ENCODE data around the gene TRIM7.
"Not testable (repeated sequence)": the region's sequence is repeated elsewhere in the genome, so short reads cannot be mapped to it uniquely, and the experiment has no call there.

Gene TRIM7

DNA sequence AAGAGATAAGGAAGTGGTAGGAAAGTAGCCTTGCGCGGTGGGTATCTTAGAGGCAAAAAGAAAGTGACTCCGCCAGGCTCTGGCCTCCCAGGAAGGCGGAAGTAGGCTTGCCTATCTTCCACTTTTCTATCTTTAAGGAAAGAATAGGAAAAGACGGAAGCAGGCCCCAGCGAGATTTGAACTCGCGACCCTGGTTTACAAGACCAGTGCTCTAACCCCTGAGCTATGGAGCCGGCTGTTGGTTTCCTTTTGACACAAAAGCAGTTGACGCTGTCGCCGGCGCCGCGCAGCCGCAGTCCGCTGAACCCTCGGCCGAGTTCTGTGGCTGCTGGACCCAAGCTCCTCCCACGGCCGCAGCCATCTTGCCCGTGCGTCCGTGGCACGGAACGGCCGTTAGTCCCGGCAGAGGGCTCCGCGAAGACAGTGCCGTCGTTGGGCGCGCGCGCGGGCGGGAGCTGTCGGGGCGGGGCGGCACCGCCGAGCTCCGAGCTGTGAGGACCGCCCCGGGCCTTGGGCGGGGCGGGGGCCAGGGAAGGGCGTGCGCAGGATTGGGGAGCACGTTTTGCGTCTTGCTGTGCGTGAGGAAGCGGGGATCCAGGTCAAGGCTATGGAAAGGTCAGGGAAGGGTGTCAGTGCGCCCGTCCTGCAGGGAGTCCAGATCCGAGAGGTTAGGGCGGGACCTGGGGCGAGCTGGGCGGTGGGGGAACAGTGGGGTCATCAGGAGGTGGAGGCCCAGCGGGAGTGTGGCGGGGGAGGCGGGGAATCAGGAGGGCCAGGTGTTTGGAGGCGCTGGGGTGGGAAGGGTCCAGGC is 13.3 kb downstream of the TRIM7 start:
- DNase-seq = no peak

DNA sequence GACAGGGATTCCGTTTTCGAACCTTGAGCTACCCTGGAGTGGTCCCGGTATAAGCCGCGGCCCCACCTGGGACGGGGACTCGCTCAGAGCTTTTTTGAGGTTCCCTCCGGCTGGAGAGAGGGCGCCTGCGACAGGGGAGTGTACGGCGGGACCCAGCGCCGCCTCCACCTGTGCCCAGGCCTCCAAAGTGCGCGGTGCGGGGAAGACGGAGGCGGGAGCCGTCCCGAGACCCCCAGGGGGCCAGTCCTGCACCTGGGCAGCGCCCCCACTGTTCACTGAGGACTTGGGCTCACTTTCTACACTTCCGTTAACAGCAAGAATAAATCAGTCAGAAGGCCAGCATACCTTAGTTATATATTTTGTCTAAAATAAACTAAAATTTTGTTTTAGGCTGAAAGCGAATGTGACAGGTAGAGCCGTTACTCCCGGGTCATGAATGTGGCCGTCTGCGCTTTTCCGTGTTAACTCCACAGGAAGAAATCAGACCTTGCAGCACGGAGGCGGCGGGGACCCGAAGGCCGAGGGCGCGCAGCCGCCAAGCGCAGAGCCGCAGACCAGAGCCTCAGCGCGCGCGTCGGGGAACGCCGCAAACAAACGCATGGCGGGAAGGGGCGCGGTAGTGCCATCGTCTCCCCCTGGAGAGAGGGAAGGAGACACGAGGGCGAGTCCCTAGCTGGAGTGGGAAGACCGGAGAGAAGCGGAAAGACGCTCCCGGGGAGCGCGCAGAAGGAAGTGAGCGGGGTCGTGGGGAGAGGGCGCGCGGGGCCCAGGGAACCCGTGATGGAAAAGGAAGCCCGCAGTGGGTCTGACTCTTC is 14.1 kb downstream of the TRIM7 start:
- no peak for DNase-seq

DNA sequence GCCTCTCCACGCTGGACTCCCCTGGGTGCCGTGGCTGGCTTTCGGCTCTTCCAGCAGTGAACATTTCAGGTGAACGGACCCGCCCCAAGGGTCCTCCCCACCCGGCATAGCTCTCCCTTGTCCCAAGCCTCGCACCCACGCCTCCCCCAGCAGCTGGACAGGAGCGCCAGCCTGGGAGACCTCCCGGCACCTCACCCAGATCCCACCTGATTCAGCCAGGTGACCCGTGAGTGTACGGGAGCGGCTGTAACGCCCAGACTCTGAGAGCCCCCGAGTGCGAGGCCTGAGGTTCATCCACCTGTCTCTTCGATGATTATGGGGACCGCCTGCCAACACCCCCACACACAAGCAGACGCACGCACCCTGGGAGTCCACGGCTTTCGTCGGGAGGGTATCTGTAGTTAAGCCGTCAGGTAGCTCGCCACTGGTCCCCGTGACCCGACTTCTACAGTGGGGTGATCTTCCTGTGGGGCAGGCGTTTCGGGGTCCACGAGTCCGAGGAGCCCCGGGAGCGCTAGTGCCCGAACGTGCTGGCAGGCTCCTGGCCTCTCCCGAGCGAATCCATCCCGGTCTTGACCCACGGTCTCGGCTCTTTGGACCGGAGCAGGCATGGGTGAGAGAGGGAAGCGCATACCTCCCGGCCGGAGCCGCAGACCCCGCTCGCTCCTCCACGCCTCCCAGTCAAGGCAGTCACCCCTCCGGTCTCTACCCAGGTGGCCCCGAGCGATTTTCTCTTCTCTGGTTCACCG is 14.9 kb downstream of the TRIM7 start:
- no peak for DNase-seq

DNA sequence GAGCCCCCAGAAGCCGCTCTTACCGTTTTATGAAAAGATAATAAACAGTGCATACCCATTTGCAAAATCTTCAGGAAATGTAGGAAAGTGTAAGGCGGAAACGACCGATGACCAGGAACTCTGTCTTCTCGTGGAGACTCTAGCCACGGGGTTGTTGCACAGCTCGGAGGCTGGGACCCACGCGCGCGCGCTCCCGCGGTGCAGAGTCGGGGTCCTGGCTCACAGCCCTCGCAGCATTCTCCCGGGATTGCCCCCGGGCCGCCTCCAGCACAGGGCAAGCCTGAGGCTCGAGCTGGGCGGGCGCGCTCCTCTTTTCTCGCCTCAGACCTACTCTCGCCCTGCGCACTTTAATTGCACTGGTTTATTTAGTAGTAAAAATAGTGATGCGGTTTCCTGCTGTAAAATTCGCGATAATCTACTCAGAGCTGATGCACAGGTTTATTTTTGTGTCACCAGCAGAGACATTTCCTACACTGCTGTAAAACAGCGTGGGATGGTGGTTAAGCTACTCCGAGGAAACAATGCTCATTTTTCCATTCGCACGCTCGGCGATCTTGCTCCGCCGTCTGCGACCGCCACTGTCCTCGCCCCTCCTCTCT is 15.5 kb downstream of the TRIM7 start:
- no peak for DNase-seq

DNA sequence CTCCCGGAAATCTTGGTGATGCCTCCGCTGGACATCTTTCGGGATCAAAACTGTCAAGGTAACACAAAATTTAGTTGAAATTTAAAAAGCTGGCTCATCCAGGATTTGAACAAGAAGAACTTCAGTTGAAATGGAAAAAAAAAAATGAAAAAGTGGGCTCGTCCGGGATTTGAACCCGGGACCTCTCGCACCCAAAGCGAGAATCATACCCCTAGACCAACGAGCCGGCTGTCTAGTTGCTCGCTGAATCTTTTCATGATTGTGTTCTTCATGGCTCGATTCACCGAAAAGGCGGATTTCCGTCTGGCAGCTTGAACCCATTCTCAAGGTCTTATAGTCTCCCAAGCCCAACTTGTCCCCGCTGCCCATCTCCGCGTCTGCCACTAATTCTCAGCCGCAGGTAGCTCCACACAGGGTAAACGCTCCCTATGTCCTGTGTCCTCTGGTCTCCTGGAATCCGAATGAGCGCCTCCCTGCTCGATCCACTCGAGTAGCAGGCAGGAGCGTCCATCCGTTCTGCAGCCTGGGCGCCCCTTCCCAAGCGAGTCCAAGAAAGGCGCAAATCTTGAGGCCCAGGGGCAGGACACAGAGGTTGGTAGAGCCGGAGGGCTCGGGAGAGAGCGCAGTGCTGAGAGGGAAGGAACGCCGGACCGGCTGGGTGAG is 16.2 kb downstream of the TRIM7 start:
- DNase-seq = no peak

DNA sequence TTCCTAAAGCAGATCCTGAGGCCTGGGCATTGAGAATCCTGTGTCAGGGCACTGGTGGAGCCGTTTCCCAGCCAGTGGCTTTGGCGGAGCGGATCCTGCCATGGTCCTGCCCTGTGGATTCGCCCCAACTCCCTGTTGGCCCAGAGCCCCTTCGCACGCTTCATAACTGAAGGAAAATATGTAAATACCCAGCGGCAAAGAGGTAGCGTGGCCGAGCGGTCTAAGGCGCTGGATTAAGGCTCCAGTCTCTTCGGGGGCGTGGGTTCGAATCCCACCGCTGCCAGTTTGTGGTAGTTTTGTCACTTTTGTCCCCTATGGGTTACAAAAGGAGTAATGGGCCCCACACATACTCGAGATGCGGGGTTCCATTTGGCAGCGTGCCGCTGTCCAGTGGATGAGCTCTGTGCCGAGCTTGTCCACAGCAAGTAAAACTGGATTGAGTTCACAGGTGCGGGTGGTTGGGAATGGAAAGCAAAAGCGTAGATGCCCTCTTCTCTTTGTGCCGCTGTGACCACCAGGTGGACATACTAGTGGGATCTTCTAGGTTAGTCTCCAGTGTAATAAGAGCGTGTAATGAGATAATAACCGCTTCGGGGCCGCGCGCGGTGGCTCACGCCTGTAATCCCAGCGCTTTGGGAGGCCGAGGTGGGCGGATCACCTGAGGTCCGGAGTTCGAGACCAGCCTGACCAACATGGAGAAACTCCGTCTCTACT is 17.3 kb downstream of the TRIM7 start:
- DNase-seq = no peak

DNA sequence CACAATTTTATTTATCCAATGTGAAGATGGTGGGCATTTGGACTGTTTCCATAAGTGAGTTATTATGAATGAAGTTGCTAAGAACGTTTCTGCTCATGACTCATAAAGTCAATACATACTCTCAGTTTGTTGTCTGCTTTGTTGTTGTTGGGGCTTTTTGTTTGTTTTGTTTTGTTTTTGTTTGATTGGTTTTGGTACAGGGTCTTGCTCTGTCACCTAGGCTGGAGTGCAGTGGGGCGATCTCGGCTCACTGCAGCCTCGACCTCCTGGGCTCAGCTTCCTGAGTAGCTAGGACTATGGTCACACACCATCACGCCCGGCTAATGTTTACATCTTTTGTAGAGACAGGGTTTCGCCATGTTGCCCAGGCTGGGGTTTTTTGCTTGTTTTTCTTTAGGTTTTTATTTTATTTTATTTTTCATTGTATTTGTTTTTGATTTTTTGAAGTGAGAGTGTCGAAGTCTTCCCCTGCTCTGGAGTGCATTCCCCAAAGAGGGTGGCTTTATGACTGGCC is 18.0 kb downstream of the TRIM7 start:
- DNase-seq = no peak

DNA sequence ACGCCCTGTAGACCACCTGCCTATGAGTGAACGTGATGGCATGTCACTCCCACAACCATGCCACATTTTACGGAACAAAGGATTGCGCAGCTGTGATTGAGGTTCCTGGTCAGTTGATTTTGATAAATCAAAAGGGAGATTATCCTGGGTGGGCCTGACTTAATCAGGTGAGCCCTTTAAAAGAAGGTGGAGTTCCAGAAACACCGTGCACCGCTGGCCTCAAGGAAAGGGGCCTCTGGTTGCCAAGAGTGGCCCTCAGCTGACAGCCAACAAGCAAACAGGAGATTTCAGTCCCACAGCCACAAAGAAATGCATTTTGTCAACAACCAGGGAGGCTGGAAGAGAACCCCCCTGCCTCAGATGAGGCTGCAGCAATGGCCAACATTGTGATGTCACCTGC is 19.0 kb downstream of the TRIM7 start:
- no peak for DNase-seq

DNA sequence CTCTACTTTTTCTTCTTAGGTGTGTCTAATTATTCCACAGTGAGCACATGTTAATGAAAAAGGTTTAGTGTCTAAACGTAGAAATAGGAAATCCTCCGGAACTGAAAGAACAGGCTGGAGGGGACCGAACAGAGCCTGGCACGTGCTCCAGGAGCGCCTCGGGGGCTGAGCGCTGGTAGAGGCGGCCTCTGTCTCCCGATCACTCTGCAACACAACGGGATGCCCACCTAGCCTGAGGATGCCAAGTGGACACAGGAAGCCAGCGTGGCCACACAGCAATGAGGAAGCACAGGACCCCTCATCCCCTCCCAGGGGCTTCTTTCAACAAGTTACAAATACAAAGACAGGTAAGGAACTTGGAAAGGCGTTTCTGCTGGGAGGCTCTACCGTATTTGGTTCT is 19.4 kb downstream of the TRIM7 start:
- DNase-seq = no peak

DNA sequence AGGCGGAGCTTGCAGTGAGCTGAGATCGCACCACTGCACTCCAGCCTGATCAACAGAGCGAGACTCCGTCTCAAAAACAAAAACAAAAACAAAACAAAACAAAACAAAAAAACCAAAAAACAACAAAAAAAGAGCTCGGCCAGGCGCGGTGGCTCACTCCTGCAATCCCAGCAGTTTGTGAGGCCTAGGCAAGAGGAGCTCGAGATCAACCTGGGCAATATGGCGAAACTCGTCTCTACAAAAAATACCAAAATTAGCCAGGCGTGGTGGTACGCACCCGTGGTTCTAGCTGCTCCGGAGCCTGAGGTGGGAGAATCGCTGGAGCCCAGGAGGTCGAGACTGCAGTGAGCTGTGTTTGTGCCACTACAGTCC is 20.2 kb downstream of the TRIM7 start:
- DNase-seq = no peak

DNA sequence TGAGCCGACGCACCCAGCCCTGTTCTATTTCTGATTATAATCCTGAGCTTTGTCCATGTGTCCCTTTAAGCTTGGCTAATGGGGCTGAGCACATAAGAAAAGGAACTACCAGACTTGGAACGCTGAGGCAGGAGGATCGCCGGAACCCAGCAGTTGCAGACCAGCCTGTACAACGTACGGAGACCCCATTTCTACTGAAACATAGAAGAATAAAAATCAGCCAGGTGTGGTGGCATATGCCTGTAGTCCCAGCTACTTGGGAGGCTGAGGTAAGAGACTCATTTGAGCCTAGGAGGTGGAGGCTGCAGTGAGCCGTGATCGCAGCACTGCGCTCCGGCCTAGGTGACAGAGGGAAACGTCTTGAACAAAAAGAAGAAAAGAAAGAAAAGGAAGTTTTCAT is 22.3 kb downstream of the TRIM7 start:
- no peak for DNase-seq

DNA sequence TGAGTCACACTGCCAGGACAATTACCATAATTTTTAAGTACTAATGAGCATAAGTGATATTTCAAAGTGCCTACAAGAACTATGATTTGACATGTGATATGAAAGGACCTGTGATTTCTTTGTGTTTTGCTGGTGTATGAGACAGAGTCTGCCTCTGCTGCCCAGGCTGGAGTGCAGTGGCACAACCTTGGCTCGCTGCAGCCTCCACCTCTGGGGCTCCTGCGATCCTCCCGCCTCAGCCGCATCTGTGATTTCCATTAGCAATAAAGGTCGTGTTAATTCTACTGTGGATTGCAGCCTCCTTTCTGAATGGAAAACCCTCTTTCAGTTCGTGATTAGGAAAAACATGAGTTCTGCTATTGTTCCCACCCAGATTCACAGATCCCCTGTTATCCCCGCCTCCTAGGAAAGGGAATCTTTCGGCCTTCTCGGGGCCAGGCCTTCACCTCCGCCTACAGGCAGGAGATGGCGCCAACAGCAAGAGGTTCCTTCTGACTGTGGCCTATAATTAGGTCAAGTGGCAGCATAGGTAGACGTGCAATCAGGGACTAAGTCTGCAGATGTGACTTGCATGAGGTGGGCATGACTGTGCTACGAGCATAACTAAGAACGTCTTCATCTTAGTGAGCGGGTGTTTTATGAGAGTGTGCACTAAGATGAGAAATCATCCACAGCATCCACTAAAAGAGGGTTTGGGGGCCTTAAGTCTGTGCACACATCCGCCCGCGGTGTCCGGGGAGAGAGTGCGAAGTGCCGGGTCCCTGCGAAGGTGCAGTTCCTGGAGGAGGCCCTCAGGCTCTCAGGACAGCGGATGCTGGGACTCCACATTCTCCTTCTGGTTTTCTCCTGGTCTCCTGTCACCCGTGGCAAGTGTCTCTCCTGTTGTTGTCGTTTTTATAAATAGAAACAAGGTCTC is 23.1 kb downstream of the TRIM7 start:
- no peak for DNase-seq

DNA sequence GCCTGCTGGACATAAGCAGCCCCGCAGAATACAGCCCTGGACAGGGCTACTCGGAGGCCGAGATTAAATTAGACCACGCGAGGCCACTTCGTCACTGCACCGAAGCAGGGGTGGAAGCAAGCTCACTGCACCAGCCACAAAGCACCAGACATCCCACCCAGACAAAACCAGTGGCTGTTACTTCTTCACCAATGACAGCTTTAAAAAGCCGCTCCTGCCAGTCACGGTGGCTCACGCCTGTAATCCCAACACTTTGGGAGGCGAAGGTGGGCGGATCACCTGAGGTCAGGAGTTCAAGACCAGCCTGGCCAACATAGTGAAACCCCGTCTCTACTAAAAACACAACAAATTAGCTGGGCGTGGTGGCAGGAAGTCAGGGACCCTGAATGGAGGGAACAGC is 27.4 kb downstream of the TRIM7 start:
- DNase-seq = not testable (repeated sequence)

DNA sequence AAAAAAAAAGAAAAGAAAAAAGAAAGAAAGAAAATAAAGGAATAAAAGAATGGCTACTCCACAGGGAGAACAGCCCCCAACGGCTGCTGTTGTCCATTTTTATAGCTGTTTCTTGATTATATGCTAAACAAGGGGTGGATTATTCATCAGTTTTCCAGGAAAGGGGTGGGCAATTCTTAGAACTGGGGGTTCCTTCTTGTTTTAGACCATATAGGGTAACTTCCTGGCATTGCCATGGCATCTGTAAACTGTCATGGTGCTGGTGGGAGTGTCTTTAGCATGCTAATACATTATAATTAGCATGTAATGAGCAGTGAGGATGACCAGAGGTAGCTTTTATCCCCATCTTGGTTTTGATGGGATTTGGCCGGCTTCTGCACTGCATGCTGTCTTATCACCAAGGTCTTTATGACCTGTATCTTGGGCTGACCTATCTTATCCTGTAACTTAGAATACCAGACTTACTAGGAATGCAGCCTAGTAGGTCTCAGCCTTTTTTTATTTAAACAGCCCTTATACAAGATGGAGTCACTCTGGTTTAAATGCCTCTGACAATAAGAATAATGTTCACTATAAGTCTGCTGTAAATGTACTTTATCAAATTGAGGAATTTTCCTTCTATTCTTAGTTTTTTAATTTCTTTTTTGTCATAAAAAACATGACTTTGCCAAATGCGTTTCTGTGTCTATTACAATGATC is 28.6 kb downstream of the TRIM7 start:
- no peak for DNase-seq

DNA sequence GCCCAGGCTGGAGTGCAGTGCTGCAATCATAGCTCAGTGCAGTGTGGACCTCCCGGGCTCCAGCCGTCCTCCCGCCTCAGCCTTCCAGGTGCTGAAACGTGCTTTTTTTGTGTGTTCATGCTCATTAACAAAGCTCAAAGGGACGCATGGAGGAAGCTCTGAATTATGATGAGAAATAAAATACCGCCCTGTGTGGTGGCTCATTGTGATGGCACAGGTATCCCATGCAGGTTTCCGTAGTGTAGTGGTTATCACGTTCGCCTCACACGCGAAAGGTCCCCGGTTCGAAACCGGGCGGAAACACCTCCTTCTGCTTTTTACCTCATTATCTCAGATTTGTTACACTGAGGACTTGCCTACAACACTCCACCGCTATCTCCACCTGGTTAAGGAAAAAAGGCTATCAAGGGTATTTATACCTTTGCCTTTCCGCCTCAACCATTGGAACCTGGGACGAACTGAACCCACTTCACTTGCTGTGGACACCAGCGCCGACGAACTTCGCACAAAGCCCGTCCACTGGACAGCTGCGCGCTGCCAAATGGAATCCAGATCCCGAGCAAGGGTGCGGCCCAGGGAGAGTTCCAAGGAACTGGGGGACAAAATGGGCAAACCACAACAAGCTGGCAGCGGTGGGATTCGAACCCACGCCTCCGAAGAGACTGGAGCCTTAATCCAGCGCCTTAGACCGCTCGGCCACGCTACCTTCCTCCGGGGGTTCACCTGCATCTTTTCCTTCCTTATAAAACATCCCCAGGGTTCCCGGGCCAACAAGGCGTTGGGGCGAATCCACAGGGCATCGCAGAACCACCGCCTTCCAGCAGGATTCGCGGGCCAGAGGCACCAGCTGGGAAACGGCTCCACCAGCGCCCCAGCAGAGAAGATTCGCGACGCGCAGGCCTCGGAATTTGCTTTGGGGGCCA is 31.3 kb downstream of the TRIM7 start:
- DNase-seq = no peak

DNA sequence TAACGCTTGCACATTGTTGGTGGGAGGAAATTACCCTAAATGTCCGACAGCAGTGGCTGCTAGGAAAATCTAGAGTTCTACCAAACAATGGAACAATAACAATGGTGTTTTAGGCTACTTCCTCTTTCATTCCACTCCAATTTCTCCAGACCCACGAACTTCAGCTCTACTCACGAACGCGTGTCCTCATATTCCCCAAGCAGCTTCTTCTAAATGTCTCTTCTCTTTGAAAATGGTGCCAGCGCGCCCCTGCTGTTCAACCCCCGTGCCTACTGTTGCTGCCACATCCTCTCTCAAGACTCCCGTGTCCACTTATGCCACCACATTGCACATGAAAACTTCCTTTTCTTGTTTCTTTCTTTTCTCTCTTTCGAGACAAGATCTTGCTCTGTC is 32.0 kb downstream of the TRIM7 start:
- no peak for DNase-seq

DNA sequence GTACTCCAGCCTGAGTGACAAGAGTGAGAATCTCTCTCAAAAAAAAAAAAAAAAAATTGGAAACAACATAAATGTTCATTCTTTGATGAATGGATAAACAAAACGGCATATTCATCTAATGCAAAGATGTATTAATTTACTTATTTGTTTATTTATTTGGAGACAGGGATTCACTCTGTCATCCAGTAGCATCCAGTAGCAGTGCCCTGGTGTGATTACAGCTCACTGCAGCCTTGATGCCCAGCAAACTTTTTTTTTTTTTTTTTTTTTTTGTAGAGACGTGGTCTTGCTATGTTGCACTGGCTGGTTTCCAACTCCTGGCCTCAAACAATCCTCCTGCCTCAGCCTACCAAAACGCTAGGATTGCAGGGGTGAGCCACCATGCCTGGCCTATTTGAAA is 33.2 kb downstream of the TRIM7 start:
- DNase-seq = no peak

DNA sequence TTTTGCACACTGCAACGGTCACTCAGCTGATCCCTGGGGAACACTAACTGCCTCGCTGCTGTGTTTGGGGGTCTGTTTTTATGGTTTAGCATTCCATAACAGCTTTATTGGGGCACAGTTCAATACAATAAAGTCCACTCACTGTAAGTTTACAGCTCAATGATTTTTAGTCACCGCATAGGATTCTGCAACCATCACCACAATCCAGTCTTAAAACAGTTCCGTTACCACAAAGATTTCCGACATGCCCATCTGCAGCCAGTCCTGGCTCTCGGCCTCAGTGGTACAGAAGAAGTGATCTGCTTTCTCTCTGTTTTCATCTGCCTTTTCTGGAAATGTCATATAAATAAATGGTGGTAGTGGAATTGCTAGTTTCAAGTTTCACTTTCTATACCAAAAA is 34.0 kb downstream of the TRIM7 start:
- no peak for DNase-seq

Data from NCI-H1436 treated with DMSO at 0.1 percent for 48 hours (cell line).